ENCODE results near the gene ESX1.
"Not testable (repeated sequence)": the region's sequence is repeated elsewhere in the genome, so short reads cannot be mapped to it uniquely, and the experiment has no call there.

The ESX1 gene

DNA sequence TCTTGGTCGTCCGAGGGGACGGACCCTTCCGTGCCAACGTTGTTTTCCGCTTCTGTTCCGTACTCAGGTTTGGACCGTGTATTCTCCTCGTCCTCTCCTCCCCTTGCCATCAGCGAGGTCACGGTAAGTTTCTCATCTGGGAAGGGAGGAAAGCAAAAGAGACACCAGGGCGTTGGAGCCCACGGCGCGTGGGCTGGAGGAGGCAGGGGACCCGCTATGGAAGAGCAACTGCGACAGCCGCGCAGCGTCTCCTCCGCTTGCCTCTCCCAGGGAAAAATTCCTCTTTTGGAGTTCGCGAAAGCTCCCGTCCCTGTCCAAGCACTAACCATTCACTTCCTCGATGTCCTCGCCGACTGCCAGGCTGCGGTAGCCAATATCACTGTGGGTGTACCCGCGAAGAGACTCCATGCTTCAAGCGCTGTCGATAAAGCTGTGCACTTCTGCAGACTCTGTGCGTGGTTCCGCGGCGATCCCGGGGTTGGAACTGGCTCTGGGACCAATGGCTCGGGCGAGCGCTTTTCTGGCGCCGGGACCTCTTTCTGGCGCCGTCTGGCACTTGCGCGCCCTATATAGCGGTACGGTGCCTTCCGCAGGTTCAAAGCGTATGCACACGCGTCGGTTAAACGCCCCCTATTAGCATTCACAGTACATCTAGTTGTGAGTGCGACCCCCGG lies at the start of gene ESX1:
ESX1 (minus strand) TSS at position 492 of the 674 bp plus-strand sequence; CDS start at position 408, 84 bp downstream.
- no peak for DNase-seq

DNA sequence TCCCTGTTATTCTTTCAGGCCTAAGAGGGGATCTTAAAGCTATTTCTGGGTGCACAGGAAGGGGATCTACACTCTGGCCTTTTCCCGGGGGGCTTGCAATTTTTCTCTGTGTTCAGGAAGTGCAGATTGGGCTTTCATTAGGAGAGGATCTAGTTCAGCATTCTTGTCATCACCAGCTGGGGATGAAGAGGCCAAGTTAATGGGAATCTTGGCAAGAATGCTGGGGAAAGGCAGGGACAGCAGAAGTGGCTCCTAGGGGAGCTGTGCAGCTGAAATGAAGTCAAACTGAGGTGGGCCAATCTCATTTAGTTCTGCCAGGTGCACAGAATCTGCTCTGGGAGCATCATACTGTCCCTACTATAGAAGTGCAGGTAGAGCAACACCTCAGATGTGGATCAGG lies 40.9 kb upstream of the ESX1 start:
- no peak for DNase-seq

- DNase-seq, result no peak
These were observed 34.2 kb upstream of the ESX1 start for GRCh38 chrX:104288961-104289360.

- no peak for DNase-seq
These were observed 33.5 kb upstream of the ESX1 start for GRCh38 chrX:104288269-104288668.

GRCh38 chrX:104285201-104285600 lies 30.5 kb upstream of the ESX1 start:
- no peak for DNase-seq

- DNase-seq, result no peak
These were observed 29.8 kb upstream of the ESX1 start for GRCh38 chrX:104284507-104284906.

DNA sequence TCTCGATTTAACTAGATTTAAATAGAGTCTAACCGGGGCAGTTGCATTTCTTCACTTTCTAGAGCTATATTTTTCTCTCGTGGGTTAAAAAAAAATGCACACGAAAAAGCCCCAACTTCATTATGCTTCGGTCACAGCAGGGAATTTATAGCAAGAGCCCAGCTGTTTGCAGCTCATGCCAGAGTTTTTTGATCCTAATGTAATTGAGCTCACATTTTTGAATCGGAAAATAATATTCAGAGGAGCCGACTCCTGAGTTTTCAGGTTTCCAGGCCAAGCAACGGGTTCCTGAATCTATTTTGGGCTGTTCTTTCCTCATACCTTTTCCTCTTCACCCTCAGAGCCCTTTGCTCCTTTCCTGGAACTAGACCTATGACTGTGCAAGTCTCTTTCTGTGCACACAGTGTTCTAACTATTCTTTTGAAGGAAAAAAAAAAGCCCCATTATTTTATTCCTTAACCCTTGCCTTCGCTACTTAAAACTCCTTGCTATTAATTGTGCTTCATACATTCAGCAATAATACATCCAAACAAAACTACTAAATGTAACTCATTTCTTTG lies 27.5 kb upstream of the ESX1 start:
- DNase-seq, result peak; percentile 36

DNA sequence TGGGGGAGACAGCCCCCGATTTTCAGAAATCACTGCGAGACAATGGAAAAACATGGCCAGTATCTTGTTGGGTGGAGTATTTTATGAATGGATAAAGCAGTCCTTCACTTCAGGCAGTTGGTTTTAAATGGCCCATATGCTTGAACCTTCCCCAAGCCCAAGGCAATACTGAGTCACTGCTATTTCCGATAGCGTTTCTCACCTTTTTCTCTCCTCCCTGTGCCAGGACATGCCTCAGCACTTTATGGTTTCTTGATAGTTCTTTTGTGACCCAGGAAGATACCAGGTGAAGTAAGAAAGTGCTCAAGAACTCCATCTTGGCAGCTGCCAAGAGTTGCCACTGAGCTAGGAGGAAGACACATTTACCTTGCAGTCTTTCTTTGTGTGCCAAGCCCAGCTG lies 26.8 kb upstream of the ESX1 start:
- DNase-seq, result no peak

GRCh38 chrX:104280609-104281008 lies 25.9 kb upstream of the ESX1 start:
- DNase-seq, result no peak

GRCh38 chrX:104270916-104271512 lies 16.3 kb upstream of the ESX1 start:
- peak; percentile 43 for DNase-seq

DNA sequence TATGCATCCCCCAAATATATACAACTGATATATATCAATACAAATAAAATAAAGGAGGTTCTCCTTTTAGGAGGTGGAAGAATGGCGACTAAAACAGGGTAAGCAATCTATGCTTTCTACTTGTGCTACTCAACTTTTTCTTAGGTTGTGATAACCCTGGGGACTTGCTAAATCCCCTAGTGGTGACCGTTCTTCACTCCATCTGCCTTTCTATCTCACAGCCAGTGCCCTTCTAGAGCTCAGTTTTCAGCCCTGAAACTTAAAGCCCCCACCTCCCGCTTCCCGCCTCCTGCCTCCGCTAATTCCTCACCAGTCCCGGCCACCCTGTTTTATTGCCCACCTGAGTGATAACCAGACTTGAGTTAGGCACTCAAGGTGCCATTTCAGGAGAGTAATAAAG lies 15.5 kb upstream of the ESX1 start:
- DNase-seq, result no peak

GRCh38 chrX:104255465-104255864 lies 732 bp upstream of the ESX1 start:
- no peak for DNase-seq

- DNase-seq, result no peak
These were observed 929 bp downstream of the ESX1 start for GRCh38 chrX:104253567-104254441.

DNA sequence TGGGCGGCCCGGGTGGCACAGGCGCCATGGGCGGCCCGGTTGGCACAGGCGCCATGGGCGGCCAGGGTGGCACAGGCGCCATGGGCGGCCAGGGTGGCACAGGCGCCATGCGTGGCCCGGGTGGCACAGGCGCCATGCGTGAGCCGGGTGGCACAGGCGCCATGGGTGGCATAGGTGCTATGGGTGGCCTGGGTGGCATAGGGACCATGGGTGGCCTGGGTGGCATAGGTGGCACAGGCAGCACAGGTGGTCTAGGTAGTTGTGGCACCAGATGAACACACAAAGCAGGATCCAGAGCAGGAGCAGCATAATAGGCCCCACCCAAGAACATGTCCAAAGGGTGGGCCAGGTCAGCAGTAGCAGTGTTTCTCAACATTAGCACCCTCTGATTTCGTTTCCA lies 4.3 kb downstream of the ESX1 start:
- no peak for DNase-seq

GRCh38 chrX:104230060-104230459 lies 24.7 kb downstream of the ESX1 start:
- DNase-seq, result not testable (repeated sequence)

DNA sequence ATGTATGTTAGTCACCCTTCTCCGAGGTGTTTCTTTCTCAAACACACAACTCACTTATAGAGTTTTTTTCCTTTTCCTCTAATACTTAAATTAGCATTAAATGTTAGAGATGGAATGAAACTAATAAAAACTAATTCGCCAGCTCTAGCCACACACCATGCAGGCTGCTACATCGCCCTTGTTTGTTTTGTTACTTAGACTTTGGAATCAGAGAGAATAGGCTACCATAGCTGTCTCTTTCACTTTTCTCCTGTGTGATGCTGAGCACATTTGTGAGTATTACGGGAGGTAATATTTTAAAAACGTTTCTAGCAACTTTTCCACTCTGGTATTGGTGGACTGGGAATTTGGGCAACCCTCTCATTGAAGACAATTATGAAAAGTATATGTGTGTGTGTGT lies 43.5 kb downstream of the ESX1 start:
- no peak for DNase-seq

GRCh38 chrX:104205548-104205947 lies 49.2 kb downstream of the ESX1 start:
- DNase-seq, result no peak
